D721Med (cell line): ENCODE results near the gene PROZ.

Experiments used
- DNase-seq: peaks from one replicate; pipeline ENCODE4 v3.0.0; 2011; ENCODE audit warnings: low spot score; ENCODE audit not compliant: insufficient read length
- FAIRE-seq: peaks from 2 replicates; lab custom pipeline; 2011; peaks lifted over from hg19 to GRCh38; lab: Jason Lieb, UNC
- CTCF ChIP-seq: IDR thresholded peaks from 2 replicates; pipeline ENCODE4 v1.5.1; 2012; ENCODE audit warnings: mild to moderate bottlenecking, control low read depth; ENCODE audit not compliant: insufficient read depth; ENCODE audit errors: missing control alignments

PROZ gene

GRCh38 chr13:113178070-113178895 lies 19.8 kb downstream of the PROZ start:
- TF ChIP-seq CTCF: no peak
- no peak for FAIRE-seq
- no peak for DNase-seq

- DNase-seq (no peak), FAIRE-seq (no peak)
- no peak for TF ChIP-seq CTCF
Observed at GRCh38 chr13:113178896-113179167, 20.4 kb downstream of the PROZ start.

- DNase-seq (no peak), FAIRE-seq (no peak)
- no peak for TF ChIP-seq CTCF
Observed at GRCh38 chr13:113179374-113180230, 21.2 kb downstream of the PROZ start.

GRCh38 chr13:113182046-113182445 lies 23.6 kb downstream of the PROZ start:
- no peak for TF ChIP-seq CTCF
- DNase-seq: no peak
- FAIRE-seq: no peak

- no peak for DNase-seq
- no peak for FAIRE-seq
- TF ChIP-seq CTCF: no peak
Observed at GRCh38 chr13:113183450-113184129, 25.1 kb downstream of the PROZ start.

- no peak for TF ChIP-seq CTCF
- no peak for FAIRE-seq
Observed at GRCh38 chr13:113184568-113185440, 26.4 kb downstream of the PROZ start.

More at GRCh38 chr13:113184568-113185440, 26.4 kb downstream of the PROZ start:
- no peak for DNase-seq
